ACC112 (cell line): Measurements from ENCODE around the gene HOXD4.
A peak's percentile ranks its signal among the peaks of the same experiment; 100 is the strongest.

Source experiments
- H2AFZ ChIP-seq: fragments of 200-600 bp; sonication (generic); one replicate; pipeline ENCODE4 v1.6.0; 2017; ENCODE audit warnings: antibody characterized with exemption, low read length; ENCODE audit not compliant: unreplicated experiment
- H3K27ac ChIP-seq: fragments of 200-600 bp; sonication (generic); 2 replicates; pipeline ENCODE4 v1.5.1; 2014; ENCODE audit warnings: low read depth, mild to moderate bottlenecking, antibody characterized with exemption, low read length, moderate library complexity
- H3K27me3 ChIP-seq: fragments of 200-600 bp; sonication (generic); 2 replicates; pipeline ENCODE4 v1.6.1; 2014; ENCODE audit warnings: mild to moderate bottlenecking, antibody characterized with exemption, low read length, moderate library complexity, mixed read lengths; ENCODE audit not compliant: insufficient read depth
- H3K36me3 ChIP-seq: fragments of 200-600 bp; sonication (generic); 2 replicates; pipeline ENCODE4 v1.6.1; 2016; ENCODE audit warnings: mild to moderate bottlenecking, antibody characterized with exemption, low read length, moderate library complexity, mixed read lengths; ENCODE audit not compliant: insufficient read depth
- H3K4me1 ChIP-seq: fragments of 200-600 bp; sonication (generic); one replicate; pipeline ENCODE4 v1.6.1; 2016; ENCODE audit warnings: low read length, mixed read lengths; ENCODE audit not compliant: insufficient read depth, unreplicated experiment, control insufficient read depth
- H3K4me3 ChIP-seq: fragments of 200-600 bp; sonication (generic); 2 replicates; pipeline ENCODE4 v1.5.1; 2014; ENCODE audit warnings: mild to moderate bottlenecking, low read depth, low read length
- H3K79me2 ChIP-seq: fragments of 200-600 bp; sonication (generic); one replicate; pipeline ENCODE4 v1.6.0; 2016; ENCODE audit warnings: low read length; ENCODE audit not compliant: control insufficient read depth, unreplicated experiment, insufficient read depth

Gene HOXD4

GRCh38 chr2:176115883-176116813 lies 35.2 kb upstream of the HOXD4 start, which contains the start of gene HOXD10:
TSS of gene HOXD10 (plus strand) at chr2:176116778. CDS start at chr2:176116834, 56 bp downstream.
- peaks cover 99% of the 10 kb centered on the region for H3K27me3 ChIP-seq
- H3K4me1 ChIP-seq: no peaks in the 10 kb centered on the region
- H3K4me3 ChIP-seq: peak within 1 kb of the TSS; percentile 51
- no peaks in the 10 kb centered on the region for H3K79me2 ChIP-seq
- no peak within 1 kb of the TSS for H3K27ac ChIP-seq
- peak within 1 kb of the TSS; percentile 23 for H2AFZ ChIP-seq
- no peaks in the 10 kb centered on the region for H3K36me3 ChIP-seq

GRCh38 chr2:176117162-176117822 lies 34.1 kb upstream of the HOXD4 start:
- H3K36me3 ChIP-seq: no peaks in the 10 kb centered on the region
- no peak overlapping the region for H2AFZ ChIP-seq
- H3K79me2 ChIP-seq: no peaks in the 10 kb centered on the region
- H3K4me3 ChIP-seq: peak overlapping the region; percentile 6
- H3K4me1 ChIP-seq: no peaks in the 10 kb centered on the region
- no peak overlapping the region for H3K27ac ChIP-seq
- peaks cover 99% of the 10 kb centered on the region for H3K27me3 ChIP-seq

- H3K27ac ChIP-seq: no peak overlapping the region
- H2AFZ ChIP-seq: no peak overlapping the region
- H3K4me1 ChIP-seq: no peaks in the 10 kb centered on the region
- H3K4me3 ChIP-seq: peak overlapping the region; percentile 6; the same call in 1 of the 2 replicates
- H3K36me3 ChIP-seq: no peaks in the 10 kb centered on the region
- peaks cover 93% of the 10 kb centered on the region for H3K27me3 ChIP-seq
- no peaks in the 10 kb centered on the region for H3K79me2 ChIP-seq
Observed at GRCh38 chr2:176117823-176118371, 33.5 kb upstream of the HOXD4 start.

GRCh38 chr2:176118601-176119339 lies 32.6 kb upstream of the HOXD4 start:
- Histone ChIP-seq H2AFZ (no peak overlapping the region), H3K27me3 (peaks cover 84% of the 10 kb centered on the region)

GRCh38 chr2:176120364-176121189 lies 30.8 kb upstream of the HOXD4 start:
- H3K4me3 ChIP-seq: no peak overlapping the region

More at GRCh38 chr2:176118601-176119339, 32.6 kb upstream of the HOXD4 start:
- Histone ChIP-seq H3K79me2 (no peaks in the 10 kb centered on the region), H3K4me3 (peak overlapping the region; percentile 52), H3K4me1 (no peaks in the 10 kb centered on the region), H3K36me3 (no peaks in the 10 kb centered on the region), H3K27ac (no peak overlapping the region)

GRCh38 chr2:176121190-176122051 lies 29.9 kb upstream of the HOXD4 start:
- H3K27me3 ChIP-seq: peaks cover 57% of the 10 kb centered on the region

More at GRCh38 chr2:176120364-176121189, 30.8 kb upstream of the HOXD4 start:
- no peaks in the 10 kb centered on the region for H3K79me2 ChIP-seq
- H3K36me3 ChIP-seq: no peaks in the 10 kb centered on the region
- H3K27ac ChIP-seq: no peak overlapping the region
- H2AFZ ChIP-seq: no peak overlapping the region
- peaks cover 66% of the 10 kb centered on the region for H3K27me3 ChIP-seq
- H3K4me1 ChIP-seq: no peaks in the 10 kb centered on the region

GRCh38 chr2:176122052-176122682 lies 29.2 kb upstream of the HOXD4 start:
- Histone ChIP-seq H3K79me2 (no peaks in the 10 kb centered on the region), H3K27me3 (peaks cover 50% of the 10 kb centered on the region), H3K4me1 (no peaks in the 10 kb centered on the region), H2AFZ (peak overlapping the region; percentile 94), H3K4me3 (peak overlapping the region; percentile 92), H3K36me3 (no peaks in the 10 kb centered on the region), H3K27ac (no peak overlapping the region)

More at GRCh38 chr2:176121190-176122051, 29.9 kb upstream of the HOXD4 start:
- Histone ChIP-seq H3K79me2 (no peaks in the 10 kb centered on the region), H3K4me3 (peak overlapping the region; percentile 92), H3K4me1 (no peaks in the 10 kb centered on the region), H3K36me3 (no peaks in the 10 kb centered on the region), H2AFZ (peak overlapping the region; percentile 94), H3K27ac (no peak overlapping the region)

- Histone ChIP-seq H3K36me3 (no peaks in the 10 kb centered on the region), H3K4me1 (peaks cover 4% of the 10 kb centered on the region), H3K79me2 (no peaks in the 10 kb centered on the region), H3K27ac (no peak within 1 kb of the TSS), H3K27me3 (peaks cover 43% of the 10 kb centered on the region), H2AFZ (peak within 1 kb of the TSS; percentile 94), H3K4me3 (peak within 1 kb of the TSS; percentile 92)
Observed at GRCh38 chr2:176122683-176123410, 28.5 kb upstream of the HOXD4 start, which contains the start of gene HOXD9. TSS of gene HOXD9 (plus strand) at chr2:176122719. CDS start at chr2:176122769, 50 bp downstream.
